GM19397 (cell line): ENCODE data around the gene SIN3B.
A peak's percentile ranks its signal among the peaks of the same experiment; 100 is the strongest.

Experiments used
- ATAC-seq: cut with Tn5 transposase; IDR thresholded peaks from one replicate; pipeline ENCODE4 v1.9.1; 2021; ENCODE audit warnings: mild to moderate bottlenecking, moderate library complexity; ENCODE audit not compliant: unreplicated experiment

The SIN3B gene

DNA sequence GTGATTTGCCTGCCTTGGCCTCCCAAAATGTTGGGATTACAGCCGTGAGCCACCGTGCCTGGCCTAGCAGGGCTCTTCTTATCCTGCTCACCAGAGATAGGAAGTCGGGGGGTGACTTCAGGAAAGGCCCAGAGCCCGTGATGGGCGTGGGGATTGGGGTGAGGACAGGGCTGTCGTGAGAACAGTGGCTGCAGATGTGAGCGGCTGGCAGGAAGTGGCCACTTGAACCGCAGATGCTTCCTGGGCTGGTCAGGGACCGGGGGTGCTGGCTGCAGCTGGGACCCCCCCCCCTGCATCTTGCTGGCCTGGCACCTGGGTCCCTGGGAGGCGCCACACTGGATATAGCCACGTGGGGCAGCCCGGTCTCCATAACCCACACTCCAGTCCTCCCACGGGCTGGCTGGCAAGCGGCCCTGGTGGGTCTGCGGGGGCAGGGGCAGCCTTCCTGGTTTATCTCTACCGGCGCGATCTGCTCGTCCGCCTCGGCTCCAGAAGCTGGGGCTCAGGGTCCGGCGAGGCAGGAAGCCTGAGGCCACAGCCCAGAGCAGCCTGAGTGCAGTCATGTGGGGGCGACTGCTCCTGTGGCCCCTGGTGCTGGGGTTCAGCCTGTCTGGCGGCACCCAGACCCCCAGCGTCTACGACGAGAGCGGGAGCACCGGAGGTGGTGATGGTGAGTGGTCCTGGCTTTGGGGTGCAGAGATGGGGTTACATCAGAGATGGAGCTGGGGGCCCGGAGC lies 59.6 kb downstream of the SIN3B start, which contains the start of gene F2RL3:
Gene F2RL3 (plus strand): TSS at position 371 of the 737 bp plus-strand sequence. CDS start 191 bp downstream, at position 562.
- no peak for ATAC-seq

DNA sequence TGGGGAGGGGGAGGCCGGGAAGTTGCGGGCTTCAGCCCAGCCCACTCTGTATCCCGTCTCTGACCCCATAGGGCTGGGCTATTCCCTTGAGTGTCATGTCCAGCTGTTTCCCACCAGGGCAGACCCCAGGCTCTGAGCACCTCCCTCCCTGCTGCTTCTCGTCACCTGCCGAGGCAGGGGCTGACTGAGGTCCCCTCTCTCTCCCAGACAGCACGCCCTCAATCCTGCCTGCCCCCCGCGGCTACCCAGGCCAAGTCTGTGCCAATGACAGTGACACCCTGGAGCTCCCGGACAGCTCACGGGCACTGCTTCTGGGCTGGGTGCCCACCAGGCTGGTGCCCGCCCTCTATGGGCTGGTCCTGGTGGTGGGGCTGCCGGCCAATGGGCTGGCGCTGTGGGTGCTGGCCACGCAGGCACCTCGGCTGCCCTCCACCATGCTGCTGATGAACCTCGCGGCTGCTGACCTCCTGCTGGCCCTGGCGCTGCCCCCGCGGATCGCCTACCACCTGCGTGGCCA lies 60.2 kb downstream of the SIN3B start:
- ATAC-seq, result no peak

DNA sequence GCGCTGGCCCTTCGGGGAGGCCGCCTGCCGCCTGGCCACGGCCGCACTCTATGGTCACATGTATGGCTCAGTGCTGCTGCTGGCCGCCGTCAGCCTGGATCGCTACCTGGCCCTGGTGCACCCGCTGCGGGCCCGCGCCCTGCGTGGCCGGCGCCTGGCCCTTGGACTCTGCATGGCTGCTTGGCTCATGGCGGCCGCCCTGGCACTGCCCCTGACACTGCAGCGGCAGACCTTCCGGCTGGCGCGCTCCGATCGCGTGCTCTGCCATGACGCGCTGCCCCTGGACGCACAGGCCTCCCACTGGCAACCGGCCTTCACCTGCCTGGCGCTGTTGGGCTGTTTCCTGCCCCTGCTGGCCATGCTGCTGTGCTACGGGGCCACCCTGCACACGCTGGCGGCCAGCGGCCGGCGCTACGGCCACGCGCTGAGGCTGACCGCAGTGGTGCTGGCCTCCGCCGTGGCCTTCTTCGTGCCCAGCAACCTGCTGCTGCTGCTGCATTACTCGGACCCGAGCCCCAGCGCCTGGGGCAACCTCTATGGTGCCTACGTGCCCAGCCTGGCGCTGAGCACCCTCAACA lies 60.8 kb downstream of the SIN3B start:
- no peak for ATAC-seq

DNA sequence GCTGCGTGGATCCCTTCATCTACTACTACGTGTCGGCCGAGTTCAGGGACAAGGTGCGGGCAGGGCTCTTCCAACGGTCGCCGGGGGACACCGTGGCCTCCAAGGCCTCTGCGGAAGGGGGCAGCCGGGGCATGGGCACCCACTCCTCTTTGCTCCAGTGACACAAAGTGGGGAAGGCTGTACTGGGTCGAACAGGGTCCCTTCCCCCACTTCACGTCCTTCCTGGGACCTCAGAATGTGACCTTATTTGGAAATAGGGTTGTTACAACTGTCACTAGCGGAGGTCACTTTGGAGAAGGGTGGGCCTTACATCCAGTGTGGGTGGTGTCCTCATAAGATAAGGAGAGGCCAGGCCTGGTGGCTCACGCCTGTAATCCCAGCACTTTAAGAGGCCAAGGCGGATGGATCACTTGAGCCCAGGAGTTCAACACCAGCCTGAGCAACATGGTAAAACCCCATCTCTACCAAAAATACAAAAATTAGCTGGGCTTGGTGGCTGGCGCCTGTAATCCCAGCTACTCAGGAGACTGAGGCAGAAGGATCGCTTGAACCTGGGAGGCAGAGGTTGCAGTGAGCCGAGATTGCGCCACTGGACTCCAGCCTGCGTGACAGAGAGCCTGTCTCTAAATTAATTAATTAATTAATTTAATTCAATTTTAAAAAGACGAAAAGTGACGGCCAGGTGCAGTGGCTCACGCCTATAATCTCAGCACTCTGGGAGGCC lies 61.4 kb downstream of the SIN3B start:
- no peak for ATAC-seq

DNA sequence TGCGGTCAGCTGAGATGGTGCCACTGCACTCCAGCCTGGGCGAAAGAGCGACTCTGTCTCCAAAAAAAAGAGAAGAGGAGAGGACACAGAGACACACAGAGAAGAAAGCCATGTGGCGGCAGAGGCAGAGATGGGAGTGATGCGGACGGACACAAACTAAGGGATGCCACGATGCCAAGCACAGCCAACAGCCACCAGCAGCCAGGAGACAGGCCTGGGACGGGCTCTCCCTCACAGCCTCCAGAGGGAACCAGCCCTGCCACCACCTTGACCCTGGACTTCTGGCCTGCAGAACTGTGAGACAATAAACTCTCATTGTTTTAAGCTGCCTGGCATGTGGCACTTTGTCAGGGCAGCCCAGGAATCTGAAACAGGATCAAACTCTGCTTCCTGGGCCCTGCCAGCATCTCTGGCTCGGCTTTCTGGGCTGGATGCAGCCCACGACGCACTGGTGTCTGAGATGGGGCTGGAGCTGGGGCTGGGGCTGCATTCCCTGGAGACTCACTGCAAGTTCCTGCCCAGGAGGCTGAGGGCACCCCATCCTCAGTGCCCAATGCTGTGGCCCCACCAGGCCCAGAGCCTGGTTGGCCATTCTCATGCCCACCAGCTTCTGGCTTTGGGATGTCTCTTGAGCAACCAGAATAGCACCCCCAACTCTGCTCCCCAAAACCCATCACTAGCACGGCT lies 62.6 kb downstream of the SIN3B start:
- no peak for ATAC-seq

DNA sequence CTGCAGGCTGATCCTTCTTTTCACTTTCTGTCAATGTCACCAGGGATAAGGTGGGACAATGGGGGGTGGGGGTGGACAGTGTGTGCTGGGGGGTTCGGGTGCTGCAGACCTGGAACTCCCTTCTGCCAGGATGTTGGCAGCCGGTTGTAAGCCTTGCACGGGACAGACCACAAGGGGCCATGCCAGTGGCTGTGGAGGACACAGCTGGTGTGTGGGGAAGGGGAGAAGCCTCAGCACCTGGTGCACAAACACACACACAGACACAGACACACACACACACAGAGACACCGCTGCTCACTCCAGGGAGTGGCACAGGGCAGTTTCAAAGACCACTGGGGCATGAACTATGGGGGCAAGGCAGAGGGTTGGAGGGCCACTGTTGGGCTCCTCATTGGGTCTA lies 63.2 kb downstream of the SIN3B start:
- ATAC-seq, result no peak

DNA sequence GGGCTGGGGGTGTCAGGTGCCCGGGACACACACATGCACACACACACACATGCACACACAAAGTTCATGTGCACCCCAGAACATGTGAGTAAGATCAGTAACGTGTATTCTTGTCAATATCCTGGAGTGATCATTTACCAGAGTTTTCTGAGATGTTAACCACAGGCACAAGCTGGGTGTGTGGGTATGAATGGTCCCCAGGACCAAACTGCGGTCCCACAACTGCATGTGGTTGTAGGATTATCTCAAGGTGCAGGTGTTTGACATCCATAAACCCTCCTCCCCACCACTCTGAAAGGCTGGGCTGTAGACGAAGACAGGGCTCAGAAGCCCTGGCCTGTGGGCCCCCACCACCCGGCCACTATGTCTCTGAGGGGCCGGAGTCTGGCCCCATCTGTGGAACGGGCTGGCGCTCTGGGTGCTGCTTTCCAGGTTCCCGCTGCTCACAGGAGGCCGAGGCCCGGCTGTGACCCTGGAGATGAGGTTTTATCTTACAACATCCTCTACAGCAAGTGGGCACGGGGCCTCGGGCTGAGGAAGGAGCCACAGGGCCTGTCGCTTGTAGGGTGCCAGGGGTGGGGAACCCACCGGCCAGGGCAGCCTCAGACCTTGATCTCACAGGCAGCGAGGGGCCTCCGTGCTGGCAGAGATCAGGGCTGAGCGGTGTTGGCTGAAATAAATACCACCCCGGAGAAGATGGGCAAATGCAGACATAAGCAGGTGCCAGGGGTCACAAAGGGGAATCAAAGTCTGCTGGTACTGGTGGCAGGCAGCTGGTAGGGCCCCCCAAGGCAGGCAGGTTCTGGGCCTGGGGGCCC lies 63.9 kb downstream of the SIN3B start:
- no peak for ATAC-seq

DNA sequence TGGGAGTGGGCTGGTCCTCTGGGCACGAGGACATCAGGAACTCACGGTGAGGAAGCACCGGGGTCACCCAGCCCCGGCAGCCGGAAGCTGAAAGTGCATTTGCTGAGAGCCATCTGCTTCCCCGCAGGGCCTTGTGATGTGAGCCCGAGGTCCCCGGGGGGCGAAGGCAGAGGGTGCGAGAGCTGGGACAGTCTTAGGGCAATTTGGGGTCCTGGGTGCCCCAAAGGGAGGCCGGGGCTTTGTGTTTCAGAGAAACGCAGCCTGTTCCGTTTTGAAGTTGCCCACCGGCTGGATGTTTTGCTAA lies 64.4 kb downstream of the SIN3B start:
- ATAC-seq, result no peak

DNA sequence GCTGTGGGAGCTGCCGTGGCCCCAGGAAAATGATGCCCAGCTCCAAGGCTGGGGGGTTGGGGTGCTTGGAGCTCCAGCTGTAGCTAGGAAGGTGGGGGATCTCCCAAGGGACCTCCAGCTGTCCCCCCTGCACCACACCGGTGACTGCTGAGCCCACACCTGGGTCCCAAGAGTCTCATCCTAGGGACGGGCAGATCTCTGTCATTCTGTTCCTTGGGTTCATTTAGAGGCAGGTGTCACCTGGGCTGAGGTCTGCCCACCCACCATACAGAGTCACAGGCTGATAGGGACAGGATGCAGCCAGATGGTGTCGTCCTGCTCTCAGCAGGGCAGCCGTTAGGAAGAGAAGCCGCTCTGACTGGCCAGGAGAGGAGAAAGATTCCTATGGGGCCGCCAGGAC lies 64.9 kb downstream of the SIN3B start:
- no peak for ATAC-seq

DNA sequence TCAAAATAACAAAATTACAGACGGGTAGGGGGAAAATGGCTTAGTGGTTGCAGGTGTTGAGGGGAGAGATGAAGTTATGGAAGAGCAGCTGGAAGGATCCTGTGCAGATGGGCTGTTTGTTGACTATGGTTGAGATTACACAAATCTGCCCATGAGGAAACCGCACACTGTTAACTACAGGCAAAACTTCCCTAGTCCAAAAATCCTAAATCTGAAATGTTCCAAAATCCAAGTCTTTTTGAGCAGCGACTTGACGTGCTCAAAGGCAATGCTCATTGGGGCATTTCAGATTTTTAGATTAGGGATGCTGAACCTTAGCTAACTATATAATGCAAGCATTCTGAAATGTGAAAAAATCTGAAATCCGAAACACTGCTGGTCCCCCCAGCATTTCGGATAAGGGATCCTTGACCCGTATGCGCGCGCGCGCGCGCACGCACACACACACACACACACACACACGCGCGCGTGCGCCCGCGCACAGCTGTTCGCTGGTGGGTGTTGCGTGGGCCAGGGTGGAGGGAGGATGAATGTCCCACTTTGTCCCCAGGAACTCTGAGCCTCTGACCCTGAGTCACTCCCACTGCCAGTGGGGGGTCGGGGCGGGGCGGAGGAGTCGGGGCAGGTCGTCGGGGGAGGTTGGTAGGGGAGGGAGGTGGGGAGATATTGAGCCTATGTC lies 66.4 kb downstream of the SIN3B start:
- ATAC-seq, result no peak

DNA sequence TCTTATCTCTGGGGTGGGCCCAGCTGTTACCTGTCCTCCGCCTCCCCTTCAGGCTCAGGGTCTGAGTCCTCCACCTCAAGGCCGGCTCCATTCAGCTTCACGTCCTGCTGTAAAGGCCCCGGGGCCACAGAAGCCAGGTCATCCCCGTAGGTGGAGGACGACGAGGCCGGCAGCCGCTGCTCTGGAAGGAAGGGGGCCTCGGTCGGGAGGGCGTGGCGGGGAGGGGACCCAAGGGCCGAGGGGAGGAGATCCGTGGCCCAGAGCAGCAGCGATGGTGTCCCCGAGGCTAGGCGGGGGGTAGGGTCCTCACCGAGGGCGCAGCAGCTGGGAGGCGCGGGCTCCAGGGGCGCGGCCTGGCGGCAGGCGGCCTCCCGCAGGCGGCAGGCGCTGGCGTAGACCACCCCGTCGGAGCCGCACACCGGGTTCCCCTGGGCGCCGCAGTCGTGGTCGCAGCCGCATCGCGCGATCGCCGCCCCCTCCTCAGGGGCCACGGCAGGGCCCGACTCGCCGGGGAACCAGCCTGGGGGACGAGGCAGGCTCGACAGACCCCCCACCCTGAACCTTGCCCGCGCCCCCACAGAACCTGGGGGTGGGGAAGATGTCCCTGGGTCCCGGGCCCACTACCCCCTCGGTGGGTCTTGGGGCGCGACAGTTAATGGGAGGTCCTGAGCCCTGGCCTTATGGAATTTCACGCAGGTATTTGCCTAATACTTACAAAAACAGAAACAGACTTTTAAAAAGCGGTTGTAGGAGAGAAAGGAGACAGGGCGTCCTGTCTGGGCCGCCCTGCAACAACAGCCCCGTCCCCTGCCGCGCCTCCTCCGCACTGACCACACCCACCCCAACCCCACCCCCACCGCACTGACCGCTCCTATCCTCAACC lies 67.2 kb downstream of the SIN3B start:
- peak; percentile 12 for ATAC-seq

DNA sequence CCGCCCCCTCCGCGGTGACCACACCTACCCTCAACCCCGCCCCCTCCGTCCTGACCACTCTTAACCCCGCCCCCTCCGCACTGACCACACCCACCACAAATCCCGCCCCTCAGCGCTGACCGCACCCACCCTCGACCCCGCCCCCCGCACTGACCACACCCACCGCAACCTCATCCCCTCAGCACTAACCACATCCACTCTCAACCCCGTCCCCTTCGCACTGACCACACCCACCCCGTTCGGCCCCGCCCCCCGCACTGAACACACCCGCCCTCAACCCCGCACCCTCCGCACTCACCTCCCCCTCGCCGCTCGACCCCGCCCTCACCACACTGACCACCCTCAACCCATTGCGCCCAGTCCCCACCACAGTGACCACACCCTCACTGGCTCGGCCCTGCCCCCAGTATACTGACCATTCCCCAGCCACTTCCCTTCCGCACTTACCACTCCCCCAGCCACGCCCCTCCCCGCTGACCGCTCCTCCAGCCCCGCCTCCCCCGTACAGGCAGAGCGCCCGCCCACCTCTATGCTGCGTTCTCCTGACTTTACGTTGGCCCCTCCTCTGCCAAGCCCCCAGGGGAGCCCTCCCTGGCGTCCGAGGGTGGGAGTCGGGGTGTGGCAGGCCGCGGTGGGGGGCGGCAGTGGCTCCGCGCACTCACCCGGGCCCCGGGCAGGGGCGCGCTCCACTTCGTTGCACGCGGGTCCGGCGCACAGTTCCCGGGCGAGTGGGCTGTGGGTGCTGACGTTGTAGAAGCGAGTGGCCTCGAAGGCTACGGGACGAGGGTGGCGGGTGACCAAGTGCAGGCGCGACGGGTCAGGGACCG lies 68.0 kb downstream of the SIN3B start:
- ATAC-seq, result peak; percentile 53

DNA sequence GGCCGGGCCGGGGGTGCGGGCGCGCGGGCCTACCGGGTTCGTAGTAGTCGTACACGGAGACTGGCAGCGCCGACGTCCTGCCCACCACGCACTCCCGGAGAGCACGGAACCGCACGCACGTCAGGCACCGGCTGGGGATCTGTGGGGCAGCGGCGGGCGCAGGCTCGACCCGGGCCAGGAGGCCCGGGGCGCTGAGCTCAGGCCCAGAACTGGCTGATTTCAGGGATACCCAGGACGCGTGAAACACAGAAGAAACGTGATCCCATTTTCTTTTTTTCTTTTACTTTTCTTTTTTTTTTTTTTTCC lies 68.6 kb downstream of the SIN3B start:
- no peak for ATAC-seq

DNA sequence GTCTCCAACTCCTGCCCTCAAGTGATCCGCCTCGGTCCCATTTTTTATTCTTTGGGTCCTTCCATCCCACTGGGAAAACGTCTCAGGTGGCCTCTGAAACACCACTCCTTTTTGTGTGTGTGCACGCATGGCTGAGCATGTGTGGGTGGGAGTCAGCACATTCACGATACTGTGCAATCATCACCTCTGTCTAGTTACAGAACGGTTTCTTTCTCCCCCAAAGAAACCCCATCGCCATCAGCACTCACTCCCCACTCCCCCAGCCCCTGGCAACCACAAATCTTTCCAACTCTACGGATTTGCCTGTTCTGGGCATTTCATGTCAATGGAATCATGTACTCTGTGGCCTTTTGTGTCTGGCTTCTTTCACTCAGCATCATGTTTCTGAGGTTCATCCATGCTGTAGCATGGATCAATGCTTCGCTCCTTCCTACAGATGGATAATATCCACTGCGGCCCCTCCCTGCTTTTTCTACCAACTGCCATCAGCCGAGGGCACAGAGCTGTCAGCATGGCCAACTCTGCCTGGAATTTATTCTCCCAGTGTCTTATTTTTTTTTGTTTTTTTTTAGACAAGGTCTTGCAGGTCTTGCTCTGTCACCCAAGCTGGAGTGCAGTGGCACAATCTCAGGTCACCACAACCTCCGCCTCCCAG lies 69.3 kb downstream of the SIN3B start:
- no peak for ATAC-seq

DNA sequence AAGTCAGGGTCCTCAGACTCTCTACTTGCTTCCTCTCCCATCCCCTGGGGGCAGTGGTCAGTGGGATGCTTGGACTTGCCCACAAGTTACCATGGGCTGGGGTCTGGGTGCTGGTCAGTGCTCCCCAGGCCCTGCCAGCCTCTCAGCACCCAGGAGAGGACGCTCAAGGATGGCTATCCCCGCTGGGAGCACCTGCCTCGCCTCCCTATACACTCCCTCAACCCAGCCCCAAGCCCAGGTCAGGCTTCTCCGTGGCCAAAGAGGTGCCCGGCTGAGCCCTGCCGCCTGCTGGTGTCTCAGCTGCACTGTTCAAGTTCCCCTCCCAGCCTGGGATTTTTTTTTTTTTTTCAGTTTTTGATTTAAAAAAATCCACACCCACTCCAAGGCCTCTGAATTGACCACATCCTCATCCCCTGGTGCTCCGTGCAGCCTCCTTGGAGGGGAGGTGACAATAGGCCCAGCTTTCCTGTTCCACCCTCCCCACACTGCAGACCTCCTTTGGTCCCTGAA lies 70.4 kb downstream of the SIN3B start:
- no peak for ATAC-seq

DNA sequence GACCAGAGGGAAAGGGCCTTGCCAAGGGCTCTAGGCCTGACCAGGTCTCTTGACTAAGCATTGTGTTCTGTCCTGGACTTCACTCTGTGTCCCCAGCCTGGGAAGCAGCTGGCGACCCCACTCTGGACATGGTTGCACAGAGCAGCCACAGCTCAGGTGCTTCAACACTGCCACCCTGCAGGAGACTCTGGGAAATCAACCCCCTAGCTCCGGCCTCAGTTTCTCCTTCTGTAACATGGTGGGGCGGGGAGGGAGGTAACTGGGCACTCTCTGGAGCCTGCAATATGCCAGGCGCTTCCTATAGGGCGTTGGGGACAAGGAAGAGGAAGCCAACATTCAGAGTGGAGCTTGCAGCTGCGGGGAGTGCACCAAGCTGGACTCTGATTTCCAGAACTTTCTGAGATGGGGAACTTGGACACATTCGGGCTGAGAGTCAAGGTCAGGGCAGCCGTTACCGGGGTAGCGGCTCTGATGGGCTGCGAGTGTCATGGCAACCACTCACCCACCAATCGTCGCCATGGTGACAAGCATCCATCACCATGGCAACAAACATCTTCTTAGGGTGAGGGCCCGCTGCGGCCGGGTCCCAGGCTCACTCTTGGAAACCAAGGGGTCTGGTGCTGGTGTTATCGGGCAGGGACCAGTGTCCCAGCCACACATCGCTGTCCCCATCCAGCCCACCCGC lies 72.4 kb downstream of the SIN3B start:
- no peak for ATAC-seq

DNA sequence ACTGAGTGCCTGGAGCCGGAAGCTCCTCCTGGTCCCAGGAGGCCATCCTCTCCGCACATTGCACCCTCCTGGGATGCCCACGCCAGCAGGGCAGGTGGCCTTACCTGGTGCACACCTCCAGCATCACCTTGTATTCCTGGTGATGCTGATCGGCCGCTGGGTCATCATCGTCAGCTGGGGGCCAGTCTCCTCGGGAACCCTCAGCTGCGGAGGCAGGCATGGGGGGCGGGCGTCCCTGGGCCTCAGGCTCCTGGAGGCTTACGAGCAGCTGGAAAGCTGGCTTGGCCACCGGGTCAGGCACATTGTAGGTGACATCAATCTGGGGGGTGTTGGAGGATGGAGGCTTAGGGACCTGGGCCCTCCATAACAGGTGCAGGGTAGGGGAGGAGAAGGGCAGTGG lies 73.3 kb downstream of the SIN3B start:
- no peak for ATAC-seq
